ENCODE results near the gene ZNF254.
A peak's percentile ranks its signal among the peaks of the same experiment; 100 is the strongest.
"Not testable (repeated sequence)": the region's sequence is repeated elsewhere in the genome, so short reads cannot be mapped to it uniquely, and the experiment has no call there.

Gene ZNF254

DNA sequence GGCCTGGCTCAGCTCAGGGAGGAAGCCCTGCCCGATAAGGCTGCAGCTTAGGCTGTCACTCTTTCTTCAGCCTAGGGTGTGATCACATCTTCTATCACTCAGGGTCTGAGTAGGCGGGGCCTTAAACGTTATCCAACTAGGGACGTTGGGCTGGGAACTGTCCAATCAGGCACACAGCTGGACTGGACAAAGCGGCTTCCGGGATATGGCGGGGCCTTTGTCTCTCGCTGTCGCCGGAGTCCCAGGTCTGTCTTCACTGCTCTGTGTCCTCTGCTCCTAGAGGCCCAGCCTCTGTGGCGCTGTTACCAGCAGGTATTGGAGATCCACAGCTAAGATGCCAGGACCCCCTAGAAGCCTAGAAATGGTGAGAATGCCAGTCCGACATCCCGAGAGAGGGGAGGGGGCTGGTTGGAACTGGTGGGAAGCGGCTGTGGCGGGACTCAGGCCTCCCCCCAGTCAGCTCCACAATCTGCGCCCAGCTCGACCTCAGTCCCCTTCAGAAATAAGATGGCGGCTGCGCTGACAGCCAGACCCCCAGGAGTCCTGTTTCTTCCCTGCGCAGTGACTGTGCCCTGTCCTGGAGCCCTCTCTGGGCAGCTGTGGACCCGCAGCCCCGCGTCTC, at the start of gene ZNF254:
Gene ZNF254, plus strand, starts transcription at position 214 of the 622 bp plus-strand sequence. Its CDS starts 121 bp downstream, at position 335.
- peak; percentile 67 for DNase-seq

DNA sequence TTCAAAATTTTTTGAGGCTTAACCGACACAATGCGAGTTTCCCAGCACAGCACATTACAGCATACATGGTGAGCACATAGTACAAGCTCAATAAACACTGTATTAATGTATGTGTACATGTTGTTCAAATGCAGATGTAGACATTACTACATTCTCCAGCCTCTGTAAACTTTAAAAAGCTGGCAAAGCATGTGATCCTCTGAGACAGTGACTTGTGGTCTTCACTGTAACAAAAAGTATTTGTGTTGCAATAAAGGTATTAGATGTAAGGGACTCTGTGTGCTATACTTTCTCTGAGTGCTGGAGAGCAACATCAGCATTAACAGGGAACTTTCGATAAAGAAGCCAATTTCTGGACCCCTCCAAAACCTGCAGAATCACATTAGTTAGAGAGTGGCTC, 46.4 kb upstream of the ZNF254 start:
- DNase-seq, result no peak

DNA sequence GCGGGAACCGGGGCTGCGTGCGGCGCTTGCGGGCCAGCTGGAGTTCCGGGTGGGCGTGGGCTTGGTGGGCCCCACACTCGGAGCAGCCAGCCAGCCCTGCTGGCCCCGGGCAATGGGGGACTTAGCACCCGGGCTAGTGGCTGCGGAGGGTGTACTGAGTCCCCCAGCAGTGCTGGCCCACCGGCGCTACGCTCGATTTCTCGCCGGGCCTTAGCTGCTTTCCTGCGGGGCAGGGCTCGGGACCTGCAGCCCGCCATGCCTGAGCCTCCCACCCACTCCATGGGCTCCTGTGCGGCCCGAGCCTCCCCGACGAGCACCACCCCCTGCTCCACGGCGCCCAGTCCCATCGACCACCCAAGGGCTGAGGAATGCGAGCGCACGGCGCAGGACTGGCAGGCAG, 45.7 kb upstream of the ZNF254 start:
- DNase-seq, result not testable (repeated sequence)

DNA sequence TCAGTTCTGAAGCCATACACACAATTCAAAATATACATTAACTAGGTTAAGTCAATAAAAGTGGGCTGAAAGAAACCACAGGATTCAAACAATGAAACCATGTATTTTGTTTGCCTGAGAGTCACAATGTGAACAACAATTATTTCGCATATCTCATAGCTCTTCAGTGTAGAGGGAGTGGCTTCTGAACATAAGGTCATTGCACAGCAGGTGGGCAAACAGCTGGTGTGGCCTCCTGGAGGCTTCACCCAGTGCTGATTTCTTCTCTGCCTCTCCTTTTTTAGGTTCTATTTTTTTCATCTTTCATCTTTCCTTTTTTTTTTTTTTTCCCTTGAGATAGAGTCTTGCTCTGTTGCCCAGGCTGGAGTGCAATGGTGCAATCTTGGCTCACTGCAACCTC, 40.4 kb upstream of the ZNF254 start:
- no peak for DNase-seq

DNA sequence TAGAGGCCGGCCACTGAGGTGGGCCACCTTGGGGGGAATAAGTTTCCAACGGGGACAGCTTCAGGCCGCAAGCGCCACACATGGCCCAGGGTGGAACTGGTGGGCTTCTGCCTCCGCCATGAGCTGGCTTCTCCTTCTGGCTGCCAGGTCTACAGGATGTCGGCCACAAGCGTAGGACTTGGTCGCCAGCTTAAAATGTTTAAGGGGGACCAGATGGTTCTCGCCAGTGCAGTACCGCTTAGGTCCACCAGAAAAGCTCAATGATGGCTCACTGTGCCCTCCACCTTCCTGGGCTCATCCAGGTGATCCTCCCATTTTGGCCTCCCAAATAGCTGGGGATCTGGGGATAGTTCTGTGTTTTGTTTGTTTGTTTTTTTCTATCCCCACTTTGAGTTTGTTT, 38.7 kb upstream of the ZNF254 start:
- DNase-seq, result no peak

DNA sequence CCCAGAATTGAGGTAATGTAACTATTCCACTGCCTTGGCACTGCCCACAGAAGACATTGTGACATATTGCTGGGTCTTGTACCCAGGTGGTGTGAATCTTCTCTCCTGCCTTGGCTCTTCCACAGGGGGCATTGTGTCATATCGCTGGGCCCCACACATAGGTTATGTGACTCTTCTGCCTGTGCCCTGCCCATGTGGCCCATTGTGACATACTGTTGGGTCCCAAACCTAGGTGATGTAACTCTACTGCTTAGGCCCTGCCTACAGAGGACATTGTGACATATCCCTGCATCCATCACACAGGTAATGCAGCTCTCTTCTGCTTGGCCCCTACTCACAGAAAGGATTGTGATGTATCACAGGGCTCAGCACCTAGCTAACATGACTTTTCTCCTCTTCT, 37.5 kb upstream of the ZNF254 start:
- DNase-seq, result no peak

DNA sequence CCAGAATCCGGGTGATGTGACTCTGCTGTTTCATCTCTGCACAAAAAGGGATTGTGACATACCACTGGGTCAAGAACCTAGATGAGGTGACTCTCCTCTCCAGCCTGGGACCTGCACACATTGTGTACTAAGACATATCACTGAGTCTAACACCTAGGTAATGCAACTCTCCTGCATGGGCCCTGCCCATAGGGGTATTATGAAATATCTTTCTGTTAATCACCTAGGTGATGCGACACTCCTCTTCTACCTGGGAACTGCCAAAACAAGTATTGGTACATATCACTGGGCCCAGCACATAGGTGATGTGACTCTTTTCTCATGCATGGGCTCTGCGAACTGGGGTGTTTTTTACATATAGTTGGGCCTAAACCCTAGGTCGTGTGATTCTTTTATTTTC, 35.5 kb upstream of the ZNF254 start:
- no peak for DNase-seq

DNA sequence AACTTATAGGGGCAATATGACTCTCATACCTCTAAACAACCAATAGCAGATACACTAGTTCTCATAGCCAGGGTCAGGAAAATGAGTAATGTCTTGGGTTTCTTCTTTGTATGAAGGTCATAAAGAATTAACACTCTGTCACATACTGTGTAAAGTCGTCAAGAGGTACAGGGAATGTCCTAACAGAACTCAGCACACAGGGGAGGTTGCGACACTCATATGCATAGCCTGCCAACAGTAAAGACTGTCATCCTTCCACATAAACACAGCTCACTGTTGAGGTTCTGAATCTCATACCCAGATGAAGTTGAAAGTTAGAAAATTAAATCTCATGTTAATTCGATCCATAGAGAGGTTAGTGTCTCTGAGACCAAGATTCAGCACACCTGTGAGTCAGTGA, 34.2 kb upstream of the ZNF254 start:
- no peak for DNase-seq

DNA sequence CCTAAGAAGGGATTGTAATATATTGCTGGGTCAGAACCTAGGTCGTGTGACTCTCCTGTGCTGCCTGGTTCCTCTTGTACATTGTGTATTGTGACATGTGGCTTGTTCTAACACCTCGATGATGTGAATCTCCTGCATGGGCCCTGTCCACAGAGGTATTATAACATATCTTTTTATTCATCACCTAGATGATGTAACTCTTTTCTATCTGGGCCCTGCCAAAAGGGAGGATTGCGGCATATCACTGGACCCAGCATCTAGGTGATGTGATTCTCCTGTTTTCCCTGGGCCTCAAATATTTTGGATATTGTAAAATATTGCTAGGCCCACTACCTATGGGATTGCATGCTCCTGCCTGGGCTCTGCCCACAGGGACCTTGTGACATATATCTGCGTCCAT, 33.4 kb upstream of the ZNF254 start:
- no peak for DNase-seq

DNA sequence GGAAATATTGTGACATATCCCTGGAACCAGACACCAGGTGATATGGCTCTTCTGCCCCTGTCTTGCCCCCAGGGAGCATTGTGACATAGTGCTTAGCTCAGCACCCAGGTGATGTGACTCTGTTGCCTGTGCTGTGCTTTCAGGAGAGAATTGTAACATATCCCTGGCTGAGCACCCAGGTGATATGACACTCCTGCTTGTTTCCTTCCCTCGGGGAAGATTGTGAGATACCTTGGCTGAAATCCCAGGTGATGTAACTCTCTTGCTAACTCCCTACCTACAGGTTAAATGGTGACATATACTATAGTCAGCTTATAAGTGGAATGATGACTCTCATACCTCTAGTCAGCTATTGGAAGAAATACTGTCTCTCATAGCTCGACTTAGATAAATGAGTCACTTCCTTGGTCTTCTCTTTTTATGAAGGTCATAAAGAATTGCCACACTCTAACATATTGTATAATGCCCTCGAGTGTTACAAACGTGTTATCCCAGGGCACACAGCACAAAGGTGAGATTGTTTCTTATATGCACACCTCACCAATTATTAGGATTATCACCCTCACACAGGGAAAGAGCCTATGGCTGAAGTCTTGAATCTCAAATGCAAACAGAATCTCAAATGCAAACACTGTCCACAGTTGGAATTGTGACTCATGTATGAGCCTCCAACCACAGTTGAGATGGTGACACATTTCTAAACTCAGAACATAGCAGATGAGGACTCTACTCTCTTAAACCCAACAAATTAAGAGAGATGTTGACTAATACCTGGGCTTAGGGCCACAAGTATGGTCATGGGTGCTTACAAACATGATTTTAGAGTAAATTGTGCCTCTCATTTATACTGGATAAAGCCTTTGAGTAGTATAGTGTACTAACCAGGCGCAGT, 32.7 kb upstream of the ZNF254 start:
- DNase-seq, result no peak

DNA sequence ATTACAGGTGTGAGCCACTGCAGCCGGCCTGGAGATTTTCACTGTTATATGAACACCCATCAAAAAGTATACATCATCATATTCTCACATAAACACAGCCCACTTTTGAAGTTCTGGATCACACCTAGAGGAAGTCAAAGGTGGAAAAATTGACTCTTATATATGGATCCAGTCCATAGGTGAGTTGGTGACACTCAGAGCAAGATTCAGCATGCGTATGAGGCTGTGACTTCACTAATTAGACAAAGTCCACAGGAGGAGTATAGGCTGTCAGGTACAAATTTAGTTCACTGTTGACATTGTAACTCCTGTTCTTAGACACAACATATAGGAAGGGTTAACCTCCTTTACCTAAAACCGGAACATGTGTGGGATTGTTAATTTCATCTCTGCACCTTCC, 31.4 kb upstream of the ZNF254 start:
- DNase-seq, result no peak

DNA sequence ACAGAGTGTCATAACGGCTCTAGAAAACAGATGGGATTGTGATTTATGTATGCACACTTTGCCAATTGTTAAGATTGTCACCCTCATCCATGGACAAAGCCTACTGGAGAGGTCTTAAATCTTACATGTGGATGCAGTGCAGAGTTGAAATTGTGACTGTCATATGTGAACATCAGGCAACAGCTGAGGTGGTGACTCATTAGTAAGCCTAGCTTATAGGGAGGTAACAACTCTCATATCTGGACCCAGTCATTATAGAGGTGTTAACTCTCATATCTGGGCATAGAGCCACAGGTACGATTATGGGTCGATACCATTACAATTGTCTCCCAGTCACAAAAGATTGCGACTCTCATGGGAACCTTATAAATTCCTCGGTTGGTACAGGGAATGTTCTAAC, 29.8 kb upstream of the ZNF254 start:
- no peak for DNase-seq

DNA sequence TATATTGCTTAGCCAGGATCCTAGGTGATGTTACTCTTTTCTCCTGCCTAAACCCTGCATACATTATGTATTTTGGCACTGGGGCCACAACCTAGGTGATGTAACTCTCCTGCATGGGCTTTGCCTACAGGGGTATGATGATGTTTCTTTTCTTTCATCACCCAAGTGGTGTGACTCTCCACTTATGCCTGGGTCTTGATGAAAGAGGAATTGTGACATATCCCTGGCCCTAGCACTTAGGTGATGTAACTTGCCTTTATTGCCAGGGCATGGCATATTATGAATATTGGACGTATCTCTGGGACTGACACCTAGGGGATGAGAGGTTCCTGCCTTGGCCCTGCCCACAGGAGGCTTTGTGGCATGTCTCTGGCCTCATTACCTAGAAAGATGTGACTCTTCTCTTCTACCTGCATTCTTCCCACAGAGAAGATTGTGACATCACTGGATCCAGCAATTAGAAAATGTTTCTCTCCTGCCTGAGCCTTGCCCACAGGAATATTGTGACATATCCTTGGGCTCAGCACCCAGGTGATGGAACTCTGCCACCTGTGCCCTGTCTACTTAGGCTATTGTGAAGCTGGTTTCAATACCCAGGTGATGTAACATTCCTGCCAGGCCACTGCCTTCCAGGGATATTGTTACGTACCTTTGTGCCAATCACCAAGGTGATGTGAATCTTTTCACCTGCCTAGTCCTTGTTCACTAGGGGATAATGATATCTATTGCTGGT, 27.3 kb upstream of the ZNF254 start:
- DNase-seq, result no peak

DNA sequence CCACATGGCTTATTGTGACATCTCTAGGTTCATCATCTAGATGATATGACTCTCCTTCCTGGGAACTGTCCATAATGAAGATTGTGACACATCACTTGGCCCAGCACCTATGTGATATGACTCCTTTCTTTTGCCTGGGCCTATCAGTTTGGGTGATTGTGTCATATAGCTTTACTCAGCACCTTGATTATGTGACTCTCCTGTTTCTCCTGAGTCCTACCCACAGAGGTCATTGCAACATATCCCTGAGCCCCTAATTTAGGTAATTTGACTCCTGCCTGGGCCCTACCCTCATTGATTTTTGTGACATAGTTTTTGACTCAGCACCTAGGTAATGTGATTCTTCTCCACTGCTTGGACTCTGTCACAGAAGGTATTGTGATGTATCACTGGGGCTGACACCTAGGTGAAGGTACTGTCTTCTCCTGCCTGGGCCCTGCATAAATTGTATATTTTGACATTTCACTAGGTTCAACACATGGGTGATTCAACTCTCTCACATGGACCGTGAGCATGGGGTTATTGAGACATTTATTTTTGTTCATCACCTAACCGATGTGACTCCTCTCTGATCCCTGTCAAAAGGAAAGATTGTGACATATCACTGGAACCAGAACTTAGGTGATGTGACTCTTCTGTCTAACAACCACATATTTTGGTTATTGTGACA, 26.2 kb upstream of the ZNF254 start:
- DNase-seq, result no peak

DNA sequence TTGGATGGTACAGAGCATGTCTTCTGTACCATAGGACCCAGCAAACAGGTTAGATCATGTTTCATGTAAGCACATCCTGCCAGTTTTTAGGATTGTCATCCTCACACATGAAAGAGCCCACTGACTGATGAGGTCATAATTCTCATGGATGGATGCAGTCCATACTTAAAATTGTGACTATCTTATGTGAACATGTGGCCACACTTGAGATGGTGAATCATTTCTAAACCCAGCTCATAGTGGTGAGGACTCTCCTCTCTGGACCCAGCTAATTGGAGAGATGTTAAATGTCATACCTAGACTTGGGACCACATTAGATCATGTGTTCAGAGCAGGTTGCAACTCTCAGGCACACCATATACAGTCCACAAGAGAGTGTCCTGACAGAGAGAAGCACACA, 24.8 kb upstream of the ZNF254 start:
- DNase-seq, result no peak

DNA sequence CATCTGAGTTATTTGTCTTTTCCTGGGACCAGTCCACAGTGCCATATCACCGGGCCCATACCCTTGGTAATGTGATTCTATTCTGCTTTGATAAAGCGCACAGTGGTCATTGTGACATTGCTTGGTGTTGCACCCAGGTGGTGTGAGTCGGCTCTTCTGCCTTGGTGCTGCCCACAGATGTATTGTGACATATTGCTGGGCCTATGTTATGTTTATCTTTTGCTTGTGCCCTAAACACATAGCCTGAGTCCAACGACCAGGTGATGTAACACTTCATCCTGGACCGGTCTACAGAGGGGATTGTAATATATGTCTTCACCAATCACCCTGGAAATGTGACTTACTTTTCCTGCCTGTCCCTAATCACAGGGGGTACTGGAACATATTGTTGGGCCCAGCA, 23.7 kb upstream of the ZNF254 start:
- DNase-seq, result no peak

DNA sequence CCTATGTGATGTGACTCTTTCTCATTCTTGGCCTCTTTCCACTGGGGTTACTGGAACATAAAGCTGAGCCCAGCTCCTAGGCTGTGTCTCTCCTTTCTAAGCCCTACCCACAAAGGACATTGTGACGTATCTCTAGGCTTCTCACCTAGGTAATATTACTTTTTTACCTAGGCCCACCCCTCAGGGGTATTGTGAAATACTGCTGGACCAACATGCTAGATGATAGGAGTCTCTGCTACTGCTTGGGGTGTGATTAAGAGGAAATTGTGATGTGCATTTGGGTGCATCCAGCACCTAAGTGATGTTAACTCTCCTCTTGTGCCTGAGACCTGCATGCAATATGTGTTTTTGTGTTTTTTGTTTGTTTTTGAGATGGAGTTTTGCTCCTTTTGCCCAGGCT, 22.8 kb upstream of the ZNF254 start:
- DNase-seq, result no peak

DNA sequence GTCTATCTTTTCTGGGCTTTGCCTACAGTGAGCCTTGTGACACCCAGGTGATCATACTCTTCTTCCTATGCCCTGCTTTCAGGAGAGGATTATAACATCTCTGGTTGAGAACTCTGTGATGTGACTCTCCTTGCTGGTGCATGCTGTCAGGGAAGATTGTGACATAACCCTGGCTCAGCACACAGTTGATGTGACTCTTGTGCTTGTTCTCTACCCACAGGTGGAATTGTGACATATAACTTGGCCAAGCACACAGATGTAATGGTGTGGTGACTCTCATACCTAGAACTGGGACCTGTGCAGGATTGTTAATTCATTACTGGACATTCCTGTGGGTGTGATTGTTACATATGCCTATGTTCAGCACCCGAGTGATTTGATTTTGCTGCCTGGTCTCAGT, 21.7 kb upstream of the ZNF254 start:
- DNase-seq, result no peak

DNA sequence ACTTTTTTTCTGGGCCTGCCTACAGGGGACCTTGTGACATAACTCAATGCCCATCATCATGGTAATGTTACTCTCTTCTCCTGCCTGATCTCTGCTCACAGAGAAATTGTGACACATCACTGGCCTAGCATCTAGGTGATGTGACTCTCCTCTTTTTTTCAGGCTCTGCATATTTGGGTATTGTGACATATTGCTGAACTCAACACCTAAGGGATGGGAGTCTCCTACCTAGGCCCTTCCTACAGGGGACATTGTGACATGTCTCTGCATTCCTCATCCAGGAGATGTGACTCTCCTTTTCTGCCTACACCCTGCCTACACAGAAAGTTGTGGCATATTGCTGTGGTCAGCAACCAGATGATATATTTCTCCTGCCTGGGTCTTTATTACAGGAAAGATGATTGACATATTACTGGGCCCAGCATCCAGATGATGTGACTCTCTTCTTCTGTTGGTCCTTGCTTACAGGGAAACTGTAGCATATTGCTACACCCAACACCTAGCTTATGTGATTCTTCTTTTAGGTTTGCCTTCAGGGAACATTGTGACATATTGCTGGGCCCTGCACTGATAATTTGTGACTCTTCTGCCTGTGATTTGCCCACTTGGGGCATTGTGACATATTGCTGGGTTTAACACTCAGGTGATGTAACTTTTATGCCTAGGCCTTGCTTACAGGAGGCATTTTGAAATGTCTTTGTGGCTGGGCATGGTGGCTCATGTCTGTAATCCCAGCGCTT, 21.0 kb upstream of the ZNF254 start:
- DNase-seq, result no peak

DNA sequence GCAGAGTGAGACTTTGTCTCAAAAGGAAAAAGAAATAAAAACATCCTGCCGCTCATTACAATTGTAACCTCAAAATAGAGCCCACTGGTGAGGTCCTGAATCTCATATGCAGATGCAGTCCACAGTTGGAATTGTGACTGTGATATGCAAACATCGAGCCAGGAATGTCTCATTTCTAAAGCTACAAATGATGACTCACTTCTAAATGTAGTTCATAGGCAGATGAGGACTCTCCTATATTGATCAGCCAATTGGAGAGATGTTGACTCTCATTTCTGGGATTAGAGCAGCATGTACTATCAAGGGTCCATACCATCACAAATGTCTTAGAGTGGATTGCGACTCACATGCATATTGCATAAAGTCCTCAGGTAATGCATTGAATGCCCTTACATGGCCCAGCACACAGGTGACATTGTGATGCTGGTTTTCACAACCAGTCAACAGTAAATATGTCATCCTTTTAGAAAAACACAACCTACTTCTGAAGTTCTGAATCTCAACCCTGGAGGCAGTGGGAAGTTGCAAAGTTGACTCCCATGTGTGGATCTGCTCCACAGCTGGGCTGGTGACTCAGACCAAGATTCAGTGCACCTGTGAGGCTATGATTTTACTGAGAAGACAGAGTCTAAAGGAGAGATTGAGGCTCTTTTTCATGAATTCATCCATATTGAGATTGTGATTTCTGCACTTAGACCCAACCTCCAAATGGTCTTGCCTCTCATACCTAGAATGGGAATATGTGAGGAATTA, 16.9 kb upstream of the ZNF254 start:
- no peak for DNase-seq

DNA sequence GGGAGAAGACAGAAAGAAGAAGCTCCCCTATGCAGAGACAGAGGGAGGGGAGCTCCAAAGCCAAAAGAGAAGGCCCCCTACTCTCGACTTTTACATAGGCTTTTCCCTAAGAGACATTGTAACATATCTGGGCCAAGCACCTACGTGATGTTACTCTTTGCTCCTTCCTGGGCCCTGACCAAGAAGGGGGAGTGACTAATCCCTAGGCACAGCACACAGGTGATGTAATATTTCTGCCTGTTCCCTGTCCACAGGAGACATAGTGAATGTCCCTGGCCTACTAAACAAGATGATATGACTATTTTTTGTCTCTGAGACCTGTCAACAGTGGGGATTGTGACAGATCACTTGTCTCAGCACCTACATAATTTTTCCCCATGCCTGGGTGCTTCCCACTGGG, 15.9 kb upstream of the ZNF254 start:
- DNase-seq, result no peak

DNA sequence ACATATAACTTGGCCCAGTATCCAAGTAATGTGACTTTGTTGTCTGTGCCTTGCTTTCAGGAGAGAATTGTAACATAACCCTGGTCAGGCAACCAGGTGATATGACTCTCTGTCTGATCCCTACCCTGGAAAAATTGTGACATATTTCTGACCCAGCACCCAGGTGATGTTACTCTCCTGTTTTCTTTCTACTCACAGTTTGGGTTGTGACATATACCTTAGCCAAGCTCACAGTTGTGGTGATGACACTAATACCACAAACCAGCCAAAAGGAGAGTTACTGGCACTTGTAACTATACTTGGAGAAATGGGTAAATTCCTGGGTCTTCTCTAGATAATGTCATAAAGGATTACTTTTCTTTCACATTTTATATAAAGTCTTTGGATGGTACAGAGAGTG, 14.3 kb upstream of the ZNF254 start:
- no peak for DNase-seq
